GM23338 (cell line): ENCODE data around the gene LYSET. TPM values are rescaled to one million over a fixed set of nuclear protein-coding genes. Genes with fewer than 3 reads are reported as not detected.

Experiments
- ATAC-seq: fragments of 200-7000 bp; cut with Tn5 transposase; 3 replicates; pipeline ENCODE4 v1.9.1; 2020
- DNase-seq: peaks from one replicate; pipeline ENCODE4 v3.0.0-alpha.2; 2015; ENCODE audit warnings: low spot score
- H2AFZ ChIP-seq: fragments of 200-600 bp; sonication (generic); 2 replicates; pipeline ENCODE4 v1.8.0; 2016; ENCODE audit warnings: antibody characterized with exemption, mild to moderate bottlenecking, moderate library complexity
- H3F3A ChIP-seq: fragments of 200-600 bp; sonication (generic); replicated peaks from 2 replicates; pipeline ENCODE4 v1.8.0; 2017; ENCODE audit warnings: antibody characterized with exemption, mixed run types, low read depth
- H3K27ac ChIP-seq: fragments of 200-600 bp; sonication (generic); 2 replicates; pipeline ENCODE4 v1.6.1; 2016; ENCODE audit warnings: low read depth
- H3K27me3 ChIP-seq: fragments of 200-600 bp; sonication (generic); 2 replicates; pipeline ENCODE4 v1.8.0; 2016; ENCODE audit warnings: mild to moderate bottlenecking, mixed run types, moderate library complexity; ENCODE audit not compliant: insufficient read depth
- H3K36me3 ChIP-seq: fragments of 200-600 bp; sonication (generic); 2 replicates; pipeline ENCODE4 v1.8.0; 2016; ENCODE audit warnings: mild to moderate bottlenecking; ENCODE audit not compliant: insufficient read depth
- H3K4me1 ChIP-seq: fragments of 200-600 bp; sonication (generic); 2 replicates; pipeline ENCODE4 v1.8.0; 2016; ENCODE audit warnings: mild to moderate bottlenecking, moderate library complexity; ENCODE audit not compliant: insufficient read depth
- H3K4me2 ChIP-seq: fragments of 200-600 bp; sonication (generic); 2 replicates; pipeline ENCODE4 v1.7.1; 2017; ENCODE audit warnings: mixed run types
- H3K4me3 ChIP-seq: fragments of 200-600 bp; sonication (generic); 2 replicates; pipeline ENCODE4 v1.6.1; 2016; ENCODE audit warnings: mixed run types
- H3K79me2 ChIP-seq: fragments of 200-600 bp; sonication (generic); replicated peaks from 2 replicates; pipeline ENCODE4 v1.8.0; 2017; ENCODE audit warnings: mild to moderate bottlenecking; ENCODE audit not compliant: insufficient read depth
- H3K9me2 ChIP-seq: fragments of 200-600 bp; sonication (generic); 2 replicates; pipeline ENCODE4 v1.8.0; 2017; ENCODE audit not compliant: insufficient read depth
- H4K20me1 ChIP-seq: fragments of 200-600 bp; sonication (generic); replicated peaks from 2 replicates; pipeline ENCODE4 v1.8.0; 2017; ENCODE audit warnings: mild to moderate bottlenecking; ENCODE audit not compliant: insufficient read depth
- H3K27ac Mint-ChIP-seq: 2 replicates; pipeline ENCODE4 v1.8.0; 2020; ENCODE audit warnings: inconsistent platforms, mild to moderate bottlenecking, moderate library complexity, mixed read lengths
- H3K27me3 Mint-ChIP-seq: 3 replicates; pipeline ENCODE4 v1.8.0; 2022; ENCODE audit warnings: low read depth, mild to moderate bottlenecking, moderate library complexity, mixed read lengths, inconsistent platforms; ENCODE audit not compliant: insufficient read depth, poor library complexity
- H3K36me3 Mint-ChIP-seq: 3 replicates; pipeline ENCODE4 v1.8.0; 2021; ENCODE audit warnings: low read depth, mild to moderate bottlenecking, inconsistent platforms, moderate library complexity, mixed read lengths
- H3K4me1 Mint-ChIP-seq: 3 replicates; pipeline ENCODE4 v1.8.0; 2020; ENCODE audit warnings: mild to moderate bottlenecking, inconsistent platforms, mixed read lengths
- H3K4me3 Mint-ChIP-seq: 3 replicates; pipeline ENCODE4 v1.8.0; 2021; ENCODE audit warnings: moderate library complexity, mild to moderate bottlenecking, inconsistent platforms, mixed read lengths
- H3K9me3 Mint-ChIP-seq: 3 replicates; pipeline ENCODE4 v1.8.0; 2020; ENCODE audit warnings: moderate library complexity, mild to moderate bottlenecking, inconsistent platforms, mixed read lengths
- CREB1 ChIP-seq: fragments of 250-450 bp; sonication (Bioruptor Pico); IDR thresholded peaks from 2 replicates; pipeline ENCODE4 v1.5.0; 2020; ENCODE audit warnings: low read depth, mild to moderate bottlenecking, moderate library complexity
- CTCF ChIP-seq, 2 experiments: fragments of 200-600 bp in 1 of 2; sonication (generic) in 1 of 2; conservative IDR thresholded peaks; 2 replicates each; pipeline versions ENCODE4 v1.5.1 to v1.6.1; 2016 to 2017; ENCODE audit warnings: antibody characterized with exemption in 2 of 2, low read depth in 2 of 2, mild to moderate bottlenecking in 2 of 2, moderate library complexity in 1 of 2
- EZH2 ChIP-seq: fragments of 200-600 bp; sonication (generic); IDR thresholded peaks from one replicate; pipeline ENCODE4 v1.8.0; 2017; ENCODE audit warnings: antibody characterized with exemption, mild to moderate bottlenecking, low read depth; ENCODE audit not compliant: unreplicated experiment
- EZH2phosphoT487 ChIP-seq: fragments of 200-600 bp; sonication (generic); IDR thresholded peaks from one replicate; pipeline ENCODE4 v1.8.1; 2018; ENCODE audit warnings: antibody characterized with exemption; ENCODE audit not compliant: unreplicated experiment
- JUNB ChIP-seq: IDR thresholded peaks from one replicate; pipeline ENCODE4 v1.6.1; 2016; ENCODE audit warnings: antibody characterized with exemption; ENCODE audit not compliant: unreplicated experiment
- NANOG ChIP-seq: IDR thresholded peaks from 2 replicates; pipeline ENCODE4 v1.6.1; 2016; ENCODE audit warnings: antibody characterized with exemption, borderline replicate concordance
- POLR2AphosphoS5 ChIP-seq: IDR thresholded peaks from 2 replicates; pipeline ENCODE4 v1.6.1; 2016; ENCODE audit warnings: antibody characterized with exemption, low read depth
- STAT1 ChIP-seq: IDR thresholded peaks from one replicate; pipeline ENCODE4 v1.6.1; 2016; ENCODE audit warnings: antibody characterized with exemption; ENCODE audit not compliant: unreplicated experiment
- ZNF114 ChIP-seq: fragments of 250-450 bp; sonication (Bioruptor Pico); IDR thresholded peaks from 2 replicates; pipeline ENCODE4 v1.5.0; 2020; ENCODE audit warnings: mild to moderate bottlenecking, moderate library complexity
- ZNF331 ChIP-seq: fragments of 250-450 bp; sonication (Bioruptor Pico); IDR thresholded peaks from 2 replicates; pipeline ENCODE4 v1.5.0; 2020; ENCODE audit warnings: low read depth, mild to moderate bottlenecking, moderate library complexity
- ZNF462 ChIP-seq: fragments of 250-450 bp; sonication (Bioruptor Pico); IDR thresholded peaks from 2 replicates; pipeline ENCODE4 v1.5.0; 2020; ENCODE audit warnings: mild to moderate bottlenecking, moderate library complexity
- polyA plus RNA-seq: library from polyadenylated mRNA; unstranded; fragments of >200 nt; fragmentation: Nextera tagmentation; extraction: Ambion mirVana; gene quantifications from 2 replicates; pipeline ENCODE4 v1.2.1, GENCODE V29; 2016
- total RNA-seq: library from RNA; depleted of rRNA; stranded (reverse); fragments of >200 nt; shearing (Covaris generic); gene quantifications from 2 replicates; pipeline ENCODE4 v1.2.3, GENCODE V29; 2014
- TF ChIP-seq, protein P1 (sequence below): IDR thresholded peaks from one replicate; pipeline ENCODE4 v1.6.1; 2018; ENCODE audit warnings: antibody characterized with exemption; ENCODE audit not compliant: unreplicated experiment
- TF ChIP-seq, protein P2 (sequence below): IDR thresholded peaks from 2 replicates; pipeline ENCODE4 v1.6.1; 2016; ENCODE audit warnings: antibody characterized with exemption

The LYSET gene
- total and polyA plus RNA-seq, 2 experiments from 2014 or later = 14.2 to 34.0 TPM

GRCh38 chr14:93161411-93161940 lies 23.6 kb upstream of the LYSET start:
- H3K27ac Mint-ChIP-seq = no peak overlapping the region
- no peaks in the 10 kb centered on the region for H3K9me3 Mint-ChIP-seq
- H3K27ac ChIP-seq = no peak overlapping the region
- no peaks in the 10 kb centered on the region for H3K79me2 ChIP-seq
- peak overlapping the region; percentile 59; the same call in 1 of the 2 replicates for H2AFZ ChIP-seq
- no peaks in the 10 kb centered on the region for H3F3A ChIP-seq
- ATAC-seq (no peak), DNase-seq (no peak)
- no peaks in the 10 kb centered on the region for H3K36me3 Mint-ChIP-seq
- no peak overlapping the region for H3K4me2 ChIP-seq
- no peaks in the 10 kb centered on the region for H3K9me2 ChIP-seq
- no peaks in the 10 kb centered on the region for H4K20me1 ChIP-seq
- H3K4me3 Mint-ChIP-seq = no peak overlapping the region
- no peaks in the 10 kb centered on the region for H3K27me3 ChIP-seq
- H3K36me3 ChIP-seq = no peaks in the 10 kb centered on the region
- H3K27me3 Mint-ChIP-seq = peaks cover 7% of the 10 kb centered on the region
- peaks cover 5% of the 10 kb centered on the region; the same call in 1 of the 2 replicates for H3K4me1 ChIP-seq
- TF ChIP-seq ZNF114 (no peak), STAT1 (no peak), EZH2 (no peak), EZH2phosphoT487 (no peak), CTCF (conservative IDR thresholded peaks at IDR 0.05; ENCODE audit: low read depth in 2 of 2) (no peak), NANOG (no peak), CREB1 (no peak), JUNB (no peak), ZNF331 (no peak), POLR2AphosphoS5 (no peak), ZNF462 (no peak)
- TF ChIP-seq, protein P1, sequence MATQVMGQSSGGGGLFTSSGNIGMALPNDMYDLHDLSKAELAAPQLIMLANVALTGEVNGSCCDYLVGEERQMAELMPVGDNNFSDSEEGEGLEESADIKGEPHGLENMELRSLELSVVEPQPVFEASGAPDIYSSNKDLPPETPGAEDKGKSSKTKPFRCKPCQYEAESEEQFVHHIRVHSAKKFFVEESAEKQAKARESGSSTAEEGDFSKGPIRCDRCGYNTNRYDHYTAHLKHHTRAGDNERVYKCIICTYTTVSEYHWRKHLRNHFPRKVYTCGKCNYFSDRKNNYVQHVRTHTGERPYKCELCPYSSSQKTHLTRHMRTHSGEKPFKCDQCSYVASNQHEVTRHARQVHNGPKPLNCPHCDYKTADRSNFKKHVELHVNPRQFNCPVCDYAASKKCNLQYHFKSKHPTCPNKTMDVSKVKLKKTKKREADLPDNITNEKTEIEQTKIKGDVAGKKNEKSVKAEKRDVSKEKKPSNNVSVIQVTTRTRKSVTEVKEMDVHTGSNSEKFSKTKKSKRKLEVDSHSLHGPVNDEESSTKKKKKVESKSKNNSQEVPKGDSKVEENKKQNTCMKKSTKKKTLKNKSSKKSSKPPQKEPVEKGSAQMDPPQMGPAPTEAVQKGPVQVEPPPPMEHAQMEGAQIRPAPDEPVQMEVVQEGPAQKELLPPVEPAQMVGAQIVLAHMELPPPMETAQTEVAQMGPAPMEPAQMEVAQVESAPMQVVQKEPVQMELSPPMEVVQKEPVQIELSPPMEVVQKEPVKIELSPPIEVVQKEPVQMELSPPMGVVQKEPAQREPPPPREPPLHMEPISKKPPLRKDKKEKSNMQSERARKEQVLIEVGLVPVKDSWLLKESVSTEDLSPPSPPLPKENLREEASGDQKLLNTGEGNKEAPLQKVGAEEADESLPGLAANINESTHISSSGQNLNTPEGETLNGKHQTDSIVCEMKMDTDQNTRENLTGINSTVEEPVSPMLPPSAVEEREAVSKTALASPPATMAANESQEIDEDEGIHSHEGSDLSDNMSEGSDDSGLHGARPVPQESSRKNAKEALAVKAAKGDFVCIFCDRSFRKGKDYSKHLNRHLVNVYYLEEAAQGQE = no peak
- TF ChIP-seq, protein P2, sequence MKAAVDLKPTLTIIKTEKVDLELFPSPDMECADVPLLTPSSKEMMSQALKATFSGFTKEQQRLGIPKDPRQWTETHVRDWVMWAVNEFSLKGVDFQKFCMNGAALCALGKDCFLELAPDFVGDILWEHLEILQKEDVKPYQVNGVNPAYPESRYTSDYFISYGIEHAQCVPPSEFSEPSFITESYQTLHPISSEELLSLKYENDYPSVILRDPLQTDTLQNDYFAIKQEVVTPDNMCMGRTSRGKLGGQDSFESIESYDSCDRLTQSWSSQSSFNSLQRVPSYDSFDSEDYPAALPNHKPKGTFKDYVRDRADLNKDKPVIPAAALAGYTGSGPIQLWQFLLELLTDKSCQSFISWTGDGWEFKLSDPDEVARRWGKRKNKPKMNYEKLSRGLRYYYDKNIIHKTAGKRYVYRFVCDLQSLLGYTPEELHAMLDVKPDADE = no peak
- H3K4me3 ChIP-seq = no peak overlapping the region
- H3K4me1 Mint-ChIP-seq = peaks cover 8% of the 10 kb centered on the region; the same call in 2 of the 3 replicates
